Measurements from ENCODE around the gene TGFBR1.

TGFBR1 gene

DNA sequence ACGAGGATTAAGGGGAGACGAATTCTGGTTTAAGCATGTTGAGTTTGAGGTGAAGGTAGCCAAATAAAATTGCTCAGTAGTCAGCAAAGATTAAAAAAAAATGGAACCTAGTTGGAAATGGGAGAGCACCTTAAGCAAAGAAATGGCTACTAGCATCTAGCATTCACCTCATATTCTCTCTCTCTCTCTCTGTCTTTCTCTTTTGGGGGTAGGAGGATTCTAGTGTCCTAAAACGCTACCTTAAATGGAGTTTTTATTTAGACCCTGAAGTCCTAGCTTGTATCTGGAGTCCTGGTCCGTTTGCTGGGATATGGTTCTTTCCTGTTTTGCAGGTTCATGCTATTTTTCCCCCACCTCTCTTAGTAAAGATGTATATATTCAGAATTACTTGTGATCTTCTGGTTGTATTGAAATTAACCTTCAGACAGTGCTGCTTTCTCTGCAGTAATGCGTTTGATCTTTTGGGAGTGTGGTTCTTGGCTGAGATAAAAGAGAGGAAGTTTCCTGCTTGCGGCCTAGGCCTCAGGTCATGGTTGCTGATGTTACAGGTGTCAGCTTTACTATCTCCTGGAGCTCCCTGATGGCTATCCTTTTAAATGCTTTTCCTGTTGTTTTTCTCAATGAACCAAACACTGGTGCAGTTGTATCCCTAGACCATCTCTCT lies 8.0 kb downstream of the TGFBR1 start:
- H3K4me2 ChIP-seq (ENCODE audit: low read length), result no peak overlapping the region
- H3K27me3 ChIP-seq (ENCODE audit: control insufficient read depth, insufficient read depth, low read length), result no peaks in the 10 kb centered on the region
- H3K9ac ChIP-seq (ENCODE audit: low read depth, low read length), result no peak overlapping the region
- no peaks in the 10 kb centered on the region for H3K9me3 ChIP-seq (replicated peaks; ENCODE audit: low read length)
- H3K4me3 ChIP-seq (ENCODE audit: low read length), result no peak overlapping the region
- no peaks in the 10 kb centered on the region for H3K36me3 ChIP-seq (ENCODE audit: insufficient read depth, low read length)
- peaks cover 5% of the 10 kb centered on the region for H3K4me1 ChIP-seq (ENCODE audit: control insufficient read depth, insufficient read depth, low read length)

DNA sequence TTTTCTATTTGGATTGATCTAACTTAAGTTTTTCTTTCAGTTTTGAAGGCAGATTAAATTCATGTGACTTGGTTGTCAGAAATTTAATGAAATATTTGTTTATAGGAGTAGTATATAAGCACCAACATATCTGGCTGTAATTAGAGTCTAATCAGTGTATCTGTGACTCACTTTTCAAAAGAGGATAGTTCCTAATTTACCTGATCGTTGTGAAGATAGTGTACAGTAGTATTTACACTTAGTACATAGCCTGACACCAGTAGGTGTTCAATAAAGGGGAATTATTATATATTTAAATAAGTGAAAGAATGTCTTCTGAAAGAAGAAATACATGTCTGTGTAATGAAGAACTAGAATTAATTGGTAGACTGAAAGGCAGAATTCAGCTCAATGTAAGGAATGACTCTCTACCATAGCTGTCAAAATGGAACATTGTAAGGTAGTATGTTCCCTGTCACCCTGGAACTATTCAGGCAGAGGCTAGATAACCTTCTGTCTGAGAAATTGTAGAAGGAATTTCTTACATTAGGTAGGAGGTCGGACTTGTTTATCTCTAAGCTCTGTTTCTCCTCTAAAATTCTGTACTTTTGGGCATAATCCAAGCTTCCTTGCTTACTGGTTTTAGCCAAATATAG lies 8.6 kb downstream of the TGFBR1 start:
- H3K9ac ChIP-seq (ENCODE audit: low read depth, low read length), result no peak overlapping the region
- H3K4me3 ChIP-seq (ENCODE audit: low read length), result no peak overlapping the region
- H3K4me1 ChIP-seq (ENCODE audit: control insufficient read depth, insufficient read depth, low read length), result peaks cover 5% of the 10 kb centered on the region

DNA sequence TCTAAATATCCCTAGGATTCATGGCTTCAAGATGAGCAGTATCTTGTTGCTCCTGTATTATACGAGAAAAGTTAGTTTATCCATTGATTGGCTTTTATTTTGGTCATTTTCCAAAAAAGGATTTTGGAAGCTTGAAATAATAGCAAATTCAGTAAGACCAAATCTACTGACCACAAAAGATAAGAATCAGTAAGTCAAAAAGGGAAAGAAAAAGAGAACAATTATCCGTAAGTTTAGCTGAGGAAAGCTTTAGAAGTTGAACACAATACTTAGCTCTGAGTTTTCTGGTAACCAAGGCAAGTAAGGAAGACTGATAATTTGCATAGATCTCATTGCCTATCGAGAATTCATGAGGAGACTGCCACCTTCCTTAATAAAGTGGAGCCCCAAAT lies 9.1 kb downstream of the TGFBR1 start:
- Histone ChIP-seq H3K4me1 (ENCODE audit: control insufficient read depth, insufficient read depth, low read length) (peaks cover 5% of the 10 kb centered on the region), H3K4me3 (ENCODE audit: low read length) (no peak overlapping the region)

More for the DNA sequence above, 8.6 kb downstream of the TGFBR1 start:
- Histone ChIP-seq H3K4me2 (ENCODE audit: low read length) (no peak overlapping the region), H3K27me3 (ENCODE audit: control insufficient read depth, insufficient read depth, low read length) (no peaks in the 10 kb centered on the region), H3K9me3 (replicated peaks; ENCODE audit: low read length) (no peaks in the 10 kb centered on the region), H3K36me3 (ENCODE audit: insufficient read depth, low read length) (no peaks in the 10 kb centered on the region)

DNA sequence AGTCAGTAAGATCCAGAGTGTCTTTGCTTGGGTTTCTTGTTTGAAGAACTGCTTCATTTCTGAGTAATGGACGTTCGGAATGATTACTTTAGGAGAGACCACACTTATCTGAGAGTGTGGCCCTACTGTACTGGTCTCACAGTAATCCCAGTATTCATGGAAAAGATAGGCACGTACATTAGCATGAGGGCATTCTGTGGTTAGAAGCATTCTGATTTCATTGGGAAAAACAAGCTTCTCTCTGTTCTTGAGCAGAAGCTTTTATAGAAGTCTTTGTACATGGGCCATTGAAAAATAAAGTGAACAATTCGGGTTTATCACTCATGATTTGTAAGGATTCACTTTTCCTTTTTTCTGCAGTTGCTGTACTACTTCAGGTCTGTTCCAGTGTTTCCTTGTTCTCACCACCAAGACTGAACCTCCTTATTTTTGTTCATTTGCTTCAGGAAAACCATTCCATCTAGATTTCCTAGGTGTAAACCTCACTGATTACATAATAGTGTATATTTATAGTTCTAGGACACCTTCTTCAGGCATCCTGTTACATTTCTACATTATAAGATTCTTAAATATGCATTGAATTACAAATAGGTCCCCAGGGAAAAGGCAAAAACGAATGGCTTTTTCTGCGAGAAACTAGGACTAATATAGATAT lies 10.1 kb downstream of the TGFBR1 start:
- Histone ChIP-seq H3K9ac (ENCODE audit: low read depth, low read length) (no peak overlapping the region), H3K36me3 (ENCODE audit: insufficient read depth, low read length) (no peaks in the 10 kb centered on the region), H3K4me1 (ENCODE audit: control insufficient read depth, insufficient read depth, low read length) (peaks cover 2% of the 10 kb centered on the region), H3K4me2 (ENCODE audit: low read length) (no peak overlapping the region), H3K9me3 (replicated peaks; ENCODE audit: low read length) (no peaks in the 10 kb centered on the region), H3K4me3 (ENCODE audit: low read length) (no peak overlapping the region), H3K27me3 (ENCODE audit: control insufficient read depth, insufficient read depth, low read length) (no peaks in the 10 kb centered on the region)

More for the DNA sequence above, 9.1 kb downstream of the TGFBR1 start:
- Histone ChIP-seq H3K36me3 (ENCODE audit: insufficient read depth, low read length) (no peaks in the 10 kb centered on the region), H3K9ac (ENCODE audit: low read depth, low read length) (no peak overlapping the region), H3K27me3 (ENCODE audit: control insufficient read depth, insufficient read depth, low read length) (no peaks in the 10 kb centered on the region), H3K9me3 (replicated peaks; ENCODE audit: low read length) (no peaks in the 10 kb centered on the region), H3K4me2 (ENCODE audit: low read length) (no peak overlapping the region)

DNA sequence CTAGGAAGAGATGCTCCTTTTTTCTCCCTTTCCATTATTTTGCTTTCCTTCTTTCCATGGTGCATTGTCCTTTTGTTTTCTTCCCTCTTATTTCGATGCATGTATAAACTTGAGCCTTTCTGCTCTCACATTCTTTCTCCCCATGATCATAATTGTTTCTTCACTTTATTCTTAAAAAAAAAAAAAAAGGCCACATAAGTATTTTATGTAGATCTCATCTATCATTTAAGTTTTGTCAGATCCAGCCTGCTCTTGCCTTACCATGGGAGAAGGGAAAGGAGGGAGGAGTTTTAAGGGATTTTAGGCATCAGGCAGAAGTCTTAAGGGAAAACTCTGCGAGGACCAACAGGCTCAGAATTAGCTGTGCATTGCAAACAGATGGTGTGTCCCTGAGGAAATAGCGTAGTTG lies 11.1 kb downstream of the TGFBR1 start:
- no peak overlapping the region for H3K9ac ChIP-seq (ENCODE audit: low read depth, low read length)
- H3K36me3 ChIP-seq (ENCODE audit: insufficient read depth, low read length), result no peaks in the 10 kb centered on the region
- H3K27me3 ChIP-seq (ENCODE audit: control insufficient read depth, insufficient read depth, low read length), result no peaks in the 10 kb centered on the region
- no peak overlapping the region for H3K4me2 ChIP-seq (ENCODE audit: low read length)
- H3K9me3 ChIP-seq (replicated peaks; ENCODE audit: low read length), result no peaks in the 10 kb centered on the region
- H3K4me3 ChIP-seq (ENCODE audit: low read length), result no peak overlapping the region
- H3K4me1 ChIP-seq (ENCODE audit: control insufficient read depth, insufficient read depth, low read length), result no peaks in the 10 kb centered on the region

DNA sequence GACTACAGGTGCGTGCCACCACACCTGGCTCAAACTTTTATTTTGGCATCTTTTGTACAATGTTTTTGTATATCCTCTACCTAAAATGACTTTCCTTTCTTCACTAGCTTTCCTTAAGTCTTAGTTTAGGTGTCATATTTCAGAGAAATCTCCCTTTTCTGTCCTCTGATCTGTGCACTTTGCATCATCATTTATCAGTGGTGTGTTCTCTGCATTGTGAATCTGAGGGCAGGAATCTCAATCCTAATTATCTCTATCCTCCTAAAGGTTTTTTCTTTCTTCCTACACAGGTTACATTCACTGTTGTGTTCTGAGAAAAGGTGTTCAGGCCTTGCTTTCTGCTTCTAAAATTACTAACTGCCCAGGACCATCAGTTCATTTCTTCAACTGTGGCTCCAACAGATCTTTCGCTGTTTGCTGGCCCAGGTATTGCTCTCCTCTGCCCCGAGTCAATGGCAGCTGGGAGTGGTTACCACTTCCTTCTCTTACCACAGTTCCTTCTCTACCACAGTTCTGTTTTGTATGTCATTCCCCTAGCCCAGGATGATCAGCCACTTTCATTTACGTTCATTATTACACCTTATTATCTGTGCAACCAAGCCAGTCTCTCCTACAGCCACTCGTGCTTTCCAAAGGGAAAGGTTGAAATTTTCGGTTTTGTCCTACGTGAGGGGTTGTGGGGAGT lies 14.0 kb downstream of the TGFBR1 start:
- Histone ChIP-seq H3K4me2 (ENCODE audit: low read length) (no peak overlapping the region), H3K4me1 (ENCODE audit: control insufficient read depth, insufficient read depth, low read length) (no peaks in the 10 kb centered on the region), H3K9me3 (replicated peaks; ENCODE audit: low read length) (no peaks in the 10 kb centered on the region), H3K9ac (ENCODE audit: low read depth, low read length) (no peak overlapping the region), H3K27me3 (ENCODE audit: control insufficient read depth, insufficient read depth, low read length) (no peaks in the 10 kb centered on the region), H3K36me3 (ENCODE audit: insufficient read depth, low read length) (no peaks in the 10 kb centered on the region), H3K4me3 (ENCODE audit: low read length) (no peak overlapping the region)

DNA sequence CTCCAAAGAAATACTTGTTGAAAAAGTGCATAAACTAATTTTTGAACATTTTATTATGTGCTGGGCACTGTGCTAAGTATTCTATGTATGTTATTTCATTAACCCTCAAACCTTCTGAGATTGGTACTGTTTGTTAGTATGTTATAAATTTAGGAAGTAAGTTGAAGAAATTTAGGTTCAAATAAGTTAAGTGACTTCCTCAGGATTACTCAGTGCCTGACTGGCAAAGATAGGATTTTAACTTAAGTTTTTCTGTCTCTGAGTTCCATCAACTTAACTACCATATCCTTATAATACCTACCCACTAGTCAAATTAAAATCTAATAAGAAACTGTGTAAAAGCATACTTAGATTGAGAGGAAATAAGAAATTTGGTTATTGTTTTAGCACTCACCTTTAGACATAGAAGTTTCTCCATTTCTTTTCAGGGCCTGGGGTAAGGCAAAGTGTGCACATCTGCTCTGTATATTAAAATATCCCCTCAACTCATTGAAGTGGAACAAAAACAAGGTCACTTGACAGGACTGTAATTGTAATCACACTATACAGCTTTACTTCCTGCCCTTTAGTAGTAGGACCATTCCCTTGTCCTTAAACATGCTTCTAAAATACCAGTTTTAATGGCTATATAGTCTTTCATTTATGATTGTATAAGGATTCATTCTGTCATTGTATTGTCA lies 15.2 kb downstream of the TGFBR1 start:
- H3K9ac ChIP-seq (ENCODE audit: low read depth, low read length), result no peak overlapping the region
- no peaks in the 10 kb centered on the region for H3K4me1 ChIP-seq (ENCODE audit: control insufficient read depth, insufficient read depth, low read length)
- no peaks in the 10 kb centered on the region for H3K9me3 ChIP-seq (replicated peaks; ENCODE audit: low read length)
- H3K4me3 ChIP-seq (ENCODE audit: low read length), result no peak overlapping the region
- H3K36me3 ChIP-seq (ENCODE audit: insufficient read depth, low read length), result no peaks in the 10 kb centered on the region
- no peak overlapping the region for H3K4me2 ChIP-seq (ENCODE audit: low read length)
- no peaks in the 10 kb centered on the region for H3K27me3 ChIP-seq (ENCODE audit: control insufficient read depth, insufficient read depth, low read length)

DNA sequence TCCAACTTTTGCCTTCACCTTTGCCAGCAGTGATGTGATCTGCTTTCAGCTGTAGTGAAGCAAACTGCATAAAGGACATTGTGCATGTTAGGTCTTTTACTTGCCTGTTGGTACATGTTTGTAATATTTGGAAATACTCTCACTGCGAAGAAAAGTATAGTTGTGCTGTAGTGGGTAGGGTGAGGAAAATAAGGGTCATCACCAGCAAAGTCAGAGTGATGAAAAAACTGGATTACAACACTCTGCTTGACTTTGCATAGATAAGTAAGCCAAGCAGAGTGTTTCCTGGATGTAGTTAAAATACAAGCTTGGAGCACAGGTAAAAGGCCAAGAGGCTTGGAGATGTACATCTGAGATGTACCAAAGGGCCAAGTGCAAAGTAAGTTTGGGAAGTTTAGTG lies 16.7 kb downstream of the TGFBR1 start:
- Histone ChIP-seq H3K4me1 (ENCODE audit: control insufficient read depth, insufficient read depth, low read length) (peaks cover 7% of the 10 kb centered on the region), H3K4me3 (ENCODE audit: low read length) (no peak overlapping the region), H3K9ac (ENCODE audit: low read depth, low read length) (no peak overlapping the region), H3K27me3 (ENCODE audit: control insufficient read depth, insufficient read depth, low read length) (no peaks in the 10 kb centered on the region), H3K4me2 (ENCODE audit: low read length) (no peak overlapping the region), H3K9me3 (replicated peaks; ENCODE audit: low read length) (no peaks in the 10 kb centered on the region), H3K36me3 (ENCODE audit: insufficient read depth, low read length) (no peaks in the 10 kb centered on the region)

DNA sequence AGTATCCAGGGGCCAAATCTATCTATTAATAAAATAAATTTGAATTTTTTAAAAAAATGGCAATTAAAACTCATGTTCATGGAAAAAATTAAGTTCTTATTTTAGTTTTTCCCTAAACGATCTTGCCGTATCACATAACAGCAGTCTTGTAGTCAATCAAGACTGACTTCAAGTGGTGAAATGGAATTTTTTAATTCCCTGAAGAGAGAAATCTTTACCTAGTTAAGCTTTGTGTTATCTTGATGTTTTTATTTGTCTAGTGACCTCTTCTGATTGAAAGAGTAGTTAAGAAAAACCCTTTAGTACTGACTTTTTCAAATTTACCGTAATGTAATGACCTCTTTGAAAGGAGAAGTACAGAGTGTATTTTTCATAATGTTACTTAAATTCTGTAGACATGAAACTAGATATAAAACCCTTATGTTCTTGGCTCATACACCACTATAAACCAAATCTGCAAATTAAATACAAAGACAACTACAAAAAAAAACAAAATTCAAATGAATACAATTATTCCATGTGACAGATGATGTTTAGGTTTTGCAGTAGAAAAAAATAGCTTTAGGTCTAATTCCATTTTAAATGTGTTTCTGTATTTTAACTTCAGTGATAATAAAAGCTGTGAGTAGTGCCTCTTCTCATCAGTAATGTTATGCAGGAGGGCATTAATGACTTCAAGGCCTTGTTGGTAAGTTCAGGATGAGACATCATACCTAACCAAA lies 19.8 kb downstream of the TGFBR1 start:
- Histone ChIP-seq H3K4me3 (ENCODE audit: low read length) (no peak overlapping the region), H3K4me1 (ENCODE audit: control insufficient read depth, insufficient read depth, low read length) (peaks cover 20% of the 10 kb centered on the region), H3K9me3 (replicated peaks; ENCODE audit: low read length) (no peaks in the 10 kb centered on the region), H3K9ac (ENCODE audit: low read depth, low read length) (no peak overlapping the region), H3K36me3 (ENCODE audit: insufficient read depth, low read length) (no peaks in the 10 kb centered on the region), H3K27me3 (ENCODE audit: control insufficient read depth, insufficient read depth, low read length) (no peaks in the 10 kb centered on the region), H3K4me2 (ENCODE audit: low read length) (no peak overlapping the region)

DNA sequence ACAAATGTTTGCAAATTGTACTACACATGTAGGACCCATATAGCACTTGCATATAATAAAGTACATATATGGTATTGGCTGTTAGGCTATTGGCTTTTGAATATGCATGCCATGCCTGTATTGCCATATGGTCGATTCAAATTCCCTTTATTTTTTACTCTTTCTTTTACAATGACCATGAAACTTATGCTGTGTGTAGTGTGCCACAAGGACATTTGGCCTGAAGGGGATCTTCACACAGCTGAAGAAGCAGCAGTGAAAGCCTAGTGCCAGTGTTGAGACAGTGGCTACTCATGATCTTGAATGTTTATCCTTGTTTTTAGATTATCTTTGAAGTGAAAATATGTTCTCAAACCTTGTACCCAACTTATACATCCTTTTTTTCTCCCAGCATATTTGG lies 20.5 kb downstream of the TGFBR1 start:
- Histone ChIP-seq H3K4me3 (ENCODE audit: low read length) (no peak overlapping the region), H3K4me1 (ENCODE audit: control insufficient read depth, insufficient read depth, low read length) (peaks cover 20% of the 10 kb centered on the region), H3K27me3 (ENCODE audit: control insufficient read depth, insufficient read depth, low read length) (no peaks in the 10 kb centered on the region), H3K4me2 (ENCODE audit: low read length) (no peak overlapping the region), H3K36me3 (ENCODE audit: insufficient read depth, low read length) (peaks cover 4% of the 10 kb centered on the region), H3K9me3 (replicated peaks; ENCODE audit: low read length) (no peaks in the 10 kb centered on the region), H3K9ac (ENCODE audit: low read depth, low read length) (no peak overlapping the region)

DNA sequence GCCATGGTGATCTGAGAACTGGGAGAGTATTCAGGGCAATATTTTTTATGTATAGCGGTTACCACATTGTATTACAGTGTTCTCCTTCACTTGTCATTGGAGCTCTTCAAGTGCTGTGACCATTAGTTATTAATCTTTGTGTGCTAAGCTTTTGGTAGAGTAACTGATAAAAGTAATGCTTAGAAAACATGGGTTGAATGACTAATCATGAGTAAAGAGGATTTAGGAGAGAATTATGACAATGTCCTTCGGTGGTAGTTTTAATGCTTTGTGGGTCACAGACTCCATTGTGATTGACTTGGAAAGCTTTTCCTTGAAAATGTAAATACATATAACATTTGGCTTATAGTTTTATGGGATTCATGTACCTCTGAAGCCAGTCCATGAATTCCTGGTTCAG lies 21.4 kb downstream of the TGFBR1 start:
- Histone ChIP-seq H3K4me3 (ENCODE audit: low read length) (no peak overlapping the region), H3K27me3 (ENCODE audit: control insufficient read depth, insufficient read depth, low read length) (no peaks in the 10 kb centered on the region), H3K9me3 (replicated peaks; ENCODE audit: low read length) (no peaks in the 10 kb centered on the region), H3K4me1 (ENCODE audit: control insufficient read depth, insufficient read depth, low read length) (peaks cover 20% of the 10 kb centered on the region), H3K9ac (ENCODE audit: low read depth, low read length) (no peak overlapping the region), H3K36me3 (ENCODE audit: insufficient read depth, low read length) (peaks cover 4% of the 10 kb centered on the region), H3K4me2 (ENCODE audit: low read length) (no peak overlapping the region)
